HEK293T (cell line): ENCODE results near the gene SDHB.

Source experiments
- CTCF ChIA-PET: fragments of 350-600 bp; formaldehyde crosslinking; extraction: SDS; loops from one replicate; lab custom pipeline; 2021; ENCODE audit warnings: antibody characterized with exemption, inconsistent platforms; lab: Yijun Ruan, JAX
- POLR2A ChIA-PET: fragments of 350-600 bp; formaldehyde crosslinking; extraction: SDS; loops from one replicate; lab custom pipeline; 2020; ENCODE audit warnings: antibody characterized with exemption, inconsistent platforms; lab: Yijun Ruan, JAX
- DNase-seq: peaks from one replicate; pipeline ENCODE4 v3.0.0; 2012; ENCODE audit warnings: mixed read lengths; ENCODE audit errors: extremely low spot score
- ARNT ChIP-seq: fragments of 450-650 bp; IDR thresholded peaks from 2 replicates; pipeline ENCODE4 v1.6.1; 2017; ENCODE audit warnings: mild to moderate bottlenecking
- BHLHE40 ChIP-seq: fragments of 450-650 bp; IDR thresholded peaks from 2 replicates; pipeline ENCODE4 v1.6.1; 2016; ENCODE audit warnings: mild to moderate bottlenecking, moderate library complexity, borderline replicate concordance
- CTBP1 ChIP-seq: fragments of 450-650 bp; IDR thresholded peaks from 2 replicates; pipeline ENCODE4 v1.6.1; 2016; ENCODE audit warnings: borderline replicate concordance
- ELF4 ChIP-seq: fragments of 450-650 bp; IDR thresholded peaks from 2 replicates; pipeline ENCODE4 v1.6.1; 2017; ENCODE audit warnings: antibody characterized with exemption
- FOXA1 ChIP-seq: fragments of 450-650 bp; IDR thresholded peaks from 2 replicates; pipeline ENCODE4 v1.6.1; 2016; ENCODE audit warnings: mild to moderate bottlenecking
- FOXK2 ChIP-seq: fragments of 450-650 bp; IDR thresholded peaks from 2 replicates; pipeline ENCODE4 v1.6.1; 2016; ENCODE audit warnings: mild to moderate bottlenecking
- FOXM1 ChIP-seq: fragments of 450-650 bp; IDR thresholded peaks from 2 replicates; pipeline ENCODE4 v1.6.1; 2017; ENCODE audit warnings: mild to moderate bottlenecking, borderline replicate concordance
- HDGF ChIP-seq: fragments of 450-650 bp; IDR thresholded peaks from 2 replicates; pipeline ENCODE4 v1.6.1; 2017; ENCODE audit warnings: antibody characterized with exemption, borderline replicate concordance
- L3MBTL2 ChIP-seq: fragments of 450-650 bp; conservative IDR thresholded peaks from 2 replicates; pipeline ENCODE4 v1.6.1; 2016; ENCODE audit warnings: mild to moderate bottlenecking
- LEF1 ChIP-seq: fragments of 450-650 bp; IDR thresholded peaks from 2 replicates; pipeline ENCODE4 v1.6.1; 2017; ENCODE audit warnings: mild to moderate bottlenecking, borderline replicate concordance
- NFRKB ChIP-seq: fragments of 450-650 bp; IDR thresholded peaks from 2 replicates; pipeline ENCODE4 v1.6.1; 2016; ENCODE audit warnings: mild to moderate bottlenecking, moderate library complexity
- SUZ12 ChIP-seq: fragments of 450-650 bp; IDR thresholded peaks from 2 replicates; pipeline ENCODE4 v1.6.1; 2016; ENCODE audit warnings: mild to moderate bottlenecking
- TARDBP ChIP-seq: fragments of 450-650 bp; IDR thresholded peaks from 2 replicates; pipeline ENCODE4 v1.6.1; 2016
- ZNF384 ChIP-seq: fragments of 450-650 bp; IDR thresholded peaks from 2 replicates; pipeline ENCODE4 v1.6.1; 2016
- TF ChIP-seq, protein P1 (sequence below): fragments of 450-650 bp; IDR thresholded peaks from 2 replicates; pipeline ENCODE4 v1.6.1; 2016

SDHB gene

DNA sequence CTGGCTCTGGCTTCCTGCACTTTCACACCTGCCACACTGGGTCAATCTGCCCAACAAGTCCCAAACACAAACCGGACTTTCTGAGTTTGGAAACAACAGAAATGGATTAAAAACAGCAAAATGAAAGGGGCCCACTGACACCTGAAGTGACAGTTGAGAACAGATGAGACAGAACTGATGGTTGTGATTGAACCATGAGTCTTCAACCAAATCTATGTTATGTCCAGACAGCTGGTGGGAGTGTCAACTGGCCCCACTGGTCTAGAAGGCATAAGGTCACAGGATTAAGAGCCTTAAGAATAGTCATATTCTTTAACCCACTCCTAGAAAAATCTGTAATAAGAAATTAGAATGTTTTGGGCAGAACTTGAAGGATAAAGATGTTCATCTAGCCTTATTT lies 29.1 kb downstream of the SDHB start:
- CTCF ChIA-PET: no interaction called here

DNA sequence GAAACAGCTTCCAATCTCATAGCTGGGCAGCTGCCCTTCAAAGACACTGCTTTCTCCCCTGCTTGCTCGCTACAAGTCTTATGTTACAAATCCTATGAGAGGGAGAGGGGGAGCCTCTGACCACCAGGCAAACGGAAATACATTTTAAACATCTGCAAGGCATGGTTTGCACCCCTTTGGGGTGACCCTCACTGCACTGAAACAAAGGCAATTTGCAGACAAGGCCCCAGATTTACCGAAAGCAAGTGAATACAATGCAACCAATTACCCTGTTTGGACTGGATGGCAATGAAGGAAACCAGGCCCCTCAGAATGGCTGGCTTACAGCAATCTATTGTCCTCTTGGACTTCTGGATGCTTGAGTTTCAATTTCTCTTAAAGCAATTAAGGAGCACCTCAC lies 30.3 kb downstream of the SDHB start:
- TF ChIP-seq CTBP1: no peak
- TF ChIP-seq TARDBP: no peak
- TF ChIP-seq, protein P1, sequence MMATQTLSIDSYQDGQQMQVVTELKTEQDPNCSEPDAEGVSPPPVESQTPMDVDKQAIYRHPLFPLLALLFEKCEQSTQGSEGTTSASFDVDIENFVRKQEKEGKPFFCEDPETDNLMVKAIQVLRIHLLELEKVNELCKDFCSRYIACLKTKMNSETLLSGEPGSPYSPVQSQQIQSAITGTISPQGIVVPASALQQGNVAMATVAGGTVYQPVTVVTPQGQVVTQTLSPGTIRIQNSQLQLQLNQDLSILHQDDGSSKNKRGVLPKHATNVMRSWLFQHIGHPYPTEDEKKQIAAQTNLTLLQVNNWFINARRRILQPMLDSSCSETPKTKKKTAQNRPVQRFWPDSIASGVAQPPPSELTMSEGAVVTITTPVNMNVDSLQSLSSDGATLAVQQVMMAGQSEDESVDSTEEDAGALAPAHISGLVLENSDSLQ: no peak
- no peak for TF ChIP-seq ZNF384
- TF ChIP-seq FOXK2: no peak
- no peak for TF ChIP-seq FOXM1
- no peak for TF ChIP-seq NFRKB
- no peak for TF ChIP-seq BHLHE40
- TF ChIP-seq HDGF: no peak
- no peak for TF ChIP-seq ELF4
- TF ChIP-seq ARNT: no peak
- ChIA-PET CTCF (no interaction called here), POLR2A (no interaction called here)
- no peak for DNase-seq

More for the DNA sequence above, 29.1 kb downstream of the SDHB start:
- POLR2A ChIA-PET: no interaction called here
- TF ChIP-seq TARDBP (no peak), SUZ12 (no peak), NFRKB (no peak), FOXA1 (no peak)
- DNase-seq: no peak

DNA sequence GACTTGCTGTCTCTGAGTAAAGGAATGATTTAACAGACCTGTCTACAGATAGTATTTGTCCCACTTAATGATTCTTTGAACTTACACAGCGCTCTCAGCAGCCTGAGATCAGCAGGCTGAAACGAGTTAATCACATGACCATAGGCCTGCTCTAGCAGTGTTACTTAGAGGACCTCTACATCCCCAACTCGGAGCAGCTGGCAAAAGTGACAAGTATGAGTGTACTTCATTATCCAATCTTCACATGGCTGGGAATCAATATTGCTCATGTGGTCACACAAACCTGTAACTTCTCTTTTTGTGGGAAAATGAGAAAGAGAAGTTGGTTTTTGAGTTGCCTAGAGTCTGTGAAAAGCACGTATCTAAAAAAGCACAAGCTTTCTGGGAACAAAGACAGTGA lies 30.7 kb downstream of the SDHB start:
- ChIA-PET POLR2A (interaction anchor here (1.3 kb wide), 1 partner anchor 11 kb away, joined by 6 read pairs; the partner anchor contains the start of gene ATP13A2), CTCF (interaction anchor here (1.4 kb wide), 1 partner anchor 71 kb away, joined by 3 read pairs; no protein-coding TSS in a partner anchor)
- TF ChIP-seq, protein P1: no peak
- no peak for TF ChIP-seq ARNT
- TF ChIP-seq ZNF384: no peak
- TF ChIP-seq LEF1: no peak
- no peak for TF ChIP-seq FOXM1
- TF ChIP-seq TARDBP: no peak
- no peak for TF ChIP-seq L3MBTL2
- DNase-seq: no peak

DNA sequence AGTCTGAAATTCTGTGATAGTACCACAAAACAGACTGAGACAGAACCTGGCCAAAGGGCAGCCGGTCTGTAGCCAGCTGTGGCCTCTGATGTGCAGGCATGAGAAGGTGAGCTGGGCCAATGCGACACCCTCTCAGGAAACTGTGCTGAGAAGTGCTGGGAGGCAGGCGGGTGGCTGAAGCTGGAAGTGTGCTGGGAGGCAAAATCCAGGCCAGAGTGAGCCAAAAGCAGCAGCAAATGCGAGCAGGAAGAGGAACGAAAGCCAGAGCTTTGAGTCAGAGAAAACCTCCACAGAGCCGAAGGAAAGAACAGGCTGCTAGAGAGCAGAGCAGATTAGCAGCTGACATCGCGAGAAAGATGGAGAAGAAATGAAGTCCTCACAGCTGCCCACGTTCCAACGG lies 31.9 kb downstream of the SDHB start:
- no peak for DNase-seq
- TF ChIP-seq CTBP1 (no peak), TARDBP (no peak), FOXM1 (no peak), BHLHE40 (no peak), NFRKB (no peak), SUZ12 (no peak), ELF4 (no peak), HDGF (no peak), LEF1 (no peak)
- TF ChIP-seq, protein P1: no peak
- CTCF ChIA-PET: interaction anchor here (1.4 kb wide), 1 partner anchor 70 kb away, joined by 3 read pairs; no protein-coding TSS in a partner anchor
- POLR2A ChIA-PET: interaction anchor here (1.3 to 1.5 kb wide), 2 partner anchors 10 to 62 kb away, joined by 3 to 6 read pairs; partner anchors contain the start of gene ATP13A2

DNA sequence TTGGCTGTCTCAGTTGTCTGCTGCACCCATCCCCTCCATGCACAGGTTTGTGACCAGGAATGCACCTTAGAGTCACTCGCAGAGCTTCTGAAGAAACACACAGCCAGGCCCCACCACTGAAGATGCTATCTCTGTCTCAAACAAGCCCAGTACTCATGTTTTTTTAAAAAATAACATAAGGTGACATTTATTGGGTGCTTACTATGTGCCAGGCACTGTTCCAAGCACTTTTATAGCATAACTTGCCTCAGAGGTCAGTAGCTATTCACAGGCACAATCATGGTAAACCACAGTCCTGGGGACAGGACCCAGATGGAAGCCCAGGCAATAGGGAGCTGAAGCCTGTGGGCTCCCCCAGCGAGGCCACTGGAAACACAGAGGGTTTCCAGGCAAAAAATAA lies 33.3 kb downstream of the SDHB start:
- no peak for TF ChIP-seq TARDBP
- TF ChIP-seq ZNF384: no peak
- no peak for TF ChIP-seq ARNT
- no peak for TF ChIP-seq SUZ12
- no peak for TF ChIP-seq FOXA1
- TF ChIP-seq FOXM1: no peak
- CTCF ChIA-PET: no interaction called here
- POLR2A ChIA-PET: interaction anchor here (1.5 kb wide), 1 partner anchor 60 kb away, joined by 3 read pairs; no protein-coding TSS in a partner anchor

DNA sequence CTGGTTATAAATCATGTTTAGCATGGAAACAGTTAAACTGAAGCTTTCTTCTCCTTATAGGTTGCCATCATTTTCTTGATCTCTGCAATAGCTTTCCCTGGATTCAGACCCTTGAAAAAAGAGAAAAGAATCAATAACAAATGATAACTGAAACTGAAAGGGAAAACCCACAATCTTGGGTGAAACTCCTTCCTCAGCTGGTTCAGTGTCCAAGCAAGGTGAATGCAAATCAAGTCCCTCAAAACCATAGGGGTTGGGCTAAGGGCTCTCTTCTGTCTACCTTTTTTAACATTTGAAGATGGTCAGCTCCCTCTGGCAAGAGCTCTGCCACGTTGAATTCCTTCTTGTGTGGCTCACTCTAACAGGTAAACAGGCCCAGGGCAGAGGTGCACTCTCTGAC lies 35.0 kb downstream of the SDHB start:
- ChIA-PET POLR2A (interaction anchor here (1.3 kb wide), 1 partner anchor 8 kb away, joined by 3 read pairs; no protein-coding TSS in a partner anchor), CTCF (no interaction called here)
- TF ChIP-seq HDGF (no peak), NFRKB (no peak), BHLHE40 (no peak), ARNT (no peak)
- no peak for DNase-seq

More for the DNA sequence above, 33.3 kb downstream of the SDHB start:
- DNase-seq: no peak

DNA sequence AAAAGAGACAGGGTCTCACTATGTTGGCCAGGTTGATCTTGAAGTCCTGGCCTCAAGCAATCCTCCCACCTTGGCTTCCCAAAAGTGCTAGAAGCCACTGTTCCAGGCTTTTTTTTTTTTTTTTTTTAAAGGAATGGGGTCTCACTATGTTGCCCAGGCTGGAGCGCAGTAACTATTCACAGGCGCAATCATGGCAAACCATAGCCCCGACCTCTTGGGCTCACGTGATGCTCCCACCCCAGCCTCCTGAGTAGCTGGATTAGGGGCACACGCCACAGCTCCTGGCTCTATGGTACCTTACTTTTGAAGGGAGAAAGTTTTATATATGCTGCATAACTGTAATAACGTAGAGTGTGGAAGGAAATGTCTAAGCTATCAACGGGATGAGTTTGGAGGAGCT lies 36.4 kb downstream of the SDHB start:
- ChIA-PET POLR2A (interaction anchor here (1.1 kb wide), 1 partner anchor 112 kb away, joined by 3 read pairs; no protein-coding TSS in a partner anchor), CTCF (no interaction called here)
- TF ChIP-seq CTBP1 (no peak), BHLHE40 (no peak), ARNT (no peak), LEF1 (no peak), NFRKB (no peak), SUZ12 (no peak)
- TF ChIP-seq, protein P1: no peak
- no peak for DNase-seq
